ENCODE data around the gene KCNJ13.

DNA sequence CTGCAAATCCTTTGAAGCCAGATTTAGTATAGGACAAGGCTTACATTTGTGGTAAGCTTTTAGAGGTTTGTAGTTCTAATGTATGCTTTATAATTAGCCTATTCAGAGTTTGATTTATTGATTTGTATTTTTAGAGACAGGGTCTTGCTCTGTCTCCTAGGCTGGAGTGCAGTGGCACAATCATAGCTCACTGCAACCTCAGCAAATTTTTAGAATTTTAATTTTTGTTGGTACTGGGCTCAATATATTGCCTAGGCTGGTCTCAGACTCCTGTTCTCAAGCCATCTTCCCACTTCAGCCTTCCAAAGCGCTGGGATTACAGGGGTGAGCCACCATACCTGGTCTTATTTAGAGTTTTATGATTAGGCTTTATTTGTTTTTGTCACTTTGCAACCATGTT lies 4.5 kb downstream of the KCNJ13 start:
- TF ChIP-seq POLR2A (IDR thresholded peaks at IDR 0.05; ENCODE audit: low read length) (no peak), GATA1 (IDR thresholded peaks at IDR 0.05; ENCODE audit: low read depth, low read length) (no peak)

Data from erythroblast (primary cell).